Gastroesophageal sphincter (tissue), 3 donors: ENCODE measurements around the gene MRGPRX2.

Experiments
- POLR2A ChIP-seq, 2 donors: fragments of 450-650 bp; IDR thresholded peaks; one replicate each; pipeline ENCODE4 v1.6.1; 2017; ENCODE audit warnings: antibody characterized with exemption in 2 of 2, mild to moderate bottlenecking in 2 of 2, moderate library complexity in 1 of 2
- POLR2AphosphoS5 ChIP-seq: sonication (generic); formaldehyde crosslinking; IDR thresholded peaks from one replicate; pipeline ENCODE4 v1.6.1; 2017; ENCODE audit warnings: antibody characterized with exemption
- TF ChIP-seq, protein P1 (sequence below), 4 experiments: fragments of 200-600 bp in 2 of 4; fragments of 450-650 bp in 2 of 4; sonication (generic) in 1 of 4; IDR thresholded peaks; one replicate each; pipeline ENCODE4 v1.5.1; 2017 to 2019; ENCODE audit warnings: antibody characterized with exemption in 4 of 4, mild to moderate bottlenecking in 2 of 4, moderate library complexity in 2 of 4

DNA sequence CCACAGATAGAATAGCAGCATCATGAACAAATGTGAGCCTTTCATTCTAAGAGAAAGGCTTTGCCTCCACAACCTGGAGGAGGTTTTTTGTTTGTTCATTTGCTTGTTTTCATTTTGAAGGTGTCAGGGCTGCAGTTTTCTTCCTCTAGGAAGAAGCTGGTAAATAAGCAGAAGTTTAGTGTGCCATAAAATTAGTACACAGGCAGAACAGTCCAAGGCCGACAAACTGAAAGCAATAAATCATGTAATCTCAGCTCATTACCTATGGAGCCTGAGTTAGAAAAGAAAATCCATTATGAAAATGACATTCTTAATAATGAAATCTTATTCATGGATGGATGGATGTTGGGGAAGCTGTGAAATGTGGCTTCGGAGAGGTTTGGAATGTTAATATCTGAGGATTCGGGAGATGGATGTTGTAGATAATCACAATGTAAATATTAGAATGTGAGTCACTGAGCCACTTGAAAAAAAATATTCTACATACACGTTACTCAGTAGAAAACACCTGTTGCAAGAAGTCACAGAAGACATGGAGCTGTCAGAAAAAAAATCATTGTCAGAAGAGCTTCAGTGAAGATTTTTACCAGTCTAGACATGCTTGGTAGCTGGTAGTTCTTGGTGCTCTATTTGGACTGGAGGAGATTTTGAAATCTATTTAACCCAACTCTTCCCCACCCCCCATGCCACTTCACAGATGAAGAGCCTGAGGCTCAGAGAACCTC lies 41.4 kb upstream of the MRGPRX2 start:
- TF ChIP-seq, protein P1, sequence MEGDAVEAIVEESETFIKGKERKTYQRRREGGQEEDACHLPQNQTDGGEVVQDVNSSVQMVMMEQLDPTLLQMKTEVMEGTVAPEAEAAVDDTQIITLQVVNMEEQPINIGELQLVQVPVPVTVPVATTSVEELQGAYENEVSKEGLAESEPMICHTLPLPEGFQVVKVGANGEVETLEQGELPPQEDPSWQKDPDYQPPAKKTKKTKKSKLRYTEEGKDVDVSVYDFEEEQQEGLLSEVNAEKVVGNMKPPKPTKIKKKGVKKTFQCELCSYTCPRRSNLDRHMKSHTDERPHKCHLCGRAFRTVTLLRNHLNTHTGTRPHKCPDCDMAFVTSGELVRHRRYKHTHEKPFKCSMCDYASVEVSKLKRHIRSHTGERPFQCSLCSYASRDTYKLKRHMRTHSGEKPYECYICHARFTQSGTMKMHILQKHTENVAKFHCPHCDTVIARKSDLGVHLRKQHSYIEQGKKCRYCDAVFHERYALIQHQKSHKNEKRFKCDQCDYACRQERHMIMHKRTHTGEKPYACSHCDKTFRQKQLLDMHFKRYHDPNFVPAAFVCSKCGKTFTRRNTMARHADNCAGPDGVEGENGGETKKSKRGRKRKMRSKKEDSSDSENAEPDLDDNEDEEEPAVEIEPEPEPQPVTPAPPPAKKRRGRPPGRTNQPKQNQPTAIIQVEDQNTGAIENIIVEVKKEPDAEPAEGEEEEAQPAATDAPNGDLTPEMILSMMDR (IDR thresholded peaks at IDR 0.05) = no peak
- TF ChIP-seq POLR2A (IDR thresholded peaks at IDR 0.05) = no peak
- no peak for TF ChIP-seq POLR2AphosphoS5
